Measurements from ENCODE around the gene MICAL2. TPM values are rescaled to one million over a fixed set of nuclear protein-coding genes. Genes with fewer than 3 reads are reported as not detected.

The MICAL2 gene
- total RNA-seq, 1 donor from 2014 or later = 104 TPM

DNA sequence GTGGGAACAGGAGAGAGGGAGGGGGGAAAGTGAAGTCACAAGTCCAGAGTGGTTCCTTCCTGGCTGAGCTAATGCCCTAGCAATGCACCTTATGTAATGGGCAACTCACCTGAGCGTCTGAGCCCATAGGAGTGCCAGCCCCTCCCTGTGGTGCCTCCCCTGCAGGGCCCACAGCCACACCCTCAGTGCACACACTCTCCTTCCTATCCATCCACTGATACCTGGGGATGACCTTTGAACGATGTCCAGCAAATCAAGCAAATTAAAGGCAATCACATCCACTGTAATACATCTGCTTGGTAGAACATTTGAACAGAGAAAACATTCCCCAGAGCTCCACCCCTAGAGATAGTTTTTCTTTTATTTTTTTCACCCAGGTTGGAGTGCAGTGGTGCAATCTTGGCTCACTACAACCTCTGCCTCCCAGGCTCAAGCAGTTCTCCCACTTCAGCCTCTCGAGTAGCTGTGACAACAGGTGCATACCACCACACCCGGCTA lies 19.6 kb upstream of the MICAL2 start:
- DNase-seq (ENCODE audit: low read depth) = no peak
- TF ChIP-seq, protein P1, sequence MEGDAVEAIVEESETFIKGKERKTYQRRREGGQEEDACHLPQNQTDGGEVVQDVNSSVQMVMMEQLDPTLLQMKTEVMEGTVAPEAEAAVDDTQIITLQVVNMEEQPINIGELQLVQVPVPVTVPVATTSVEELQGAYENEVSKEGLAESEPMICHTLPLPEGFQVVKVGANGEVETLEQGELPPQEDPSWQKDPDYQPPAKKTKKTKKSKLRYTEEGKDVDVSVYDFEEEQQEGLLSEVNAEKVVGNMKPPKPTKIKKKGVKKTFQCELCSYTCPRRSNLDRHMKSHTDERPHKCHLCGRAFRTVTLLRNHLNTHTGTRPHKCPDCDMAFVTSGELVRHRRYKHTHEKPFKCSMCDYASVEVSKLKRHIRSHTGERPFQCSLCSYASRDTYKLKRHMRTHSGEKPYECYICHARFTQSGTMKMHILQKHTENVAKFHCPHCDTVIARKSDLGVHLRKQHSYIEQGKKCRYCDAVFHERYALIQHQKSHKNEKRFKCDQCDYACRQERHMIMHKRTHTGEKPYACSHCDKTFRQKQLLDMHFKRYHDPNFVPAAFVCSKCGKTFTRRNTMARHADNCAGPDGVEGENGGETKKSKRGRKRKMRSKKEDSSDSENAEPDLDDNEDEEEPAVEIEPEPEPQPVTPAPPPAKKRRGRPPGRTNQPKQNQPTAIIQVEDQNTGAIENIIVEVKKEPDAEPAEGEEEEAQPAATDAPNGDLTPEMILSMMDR (conservative IDR thresholded peaks at IDR 0.05; ENCODE audit: low read depth, low read length) = no peak

DNA sequence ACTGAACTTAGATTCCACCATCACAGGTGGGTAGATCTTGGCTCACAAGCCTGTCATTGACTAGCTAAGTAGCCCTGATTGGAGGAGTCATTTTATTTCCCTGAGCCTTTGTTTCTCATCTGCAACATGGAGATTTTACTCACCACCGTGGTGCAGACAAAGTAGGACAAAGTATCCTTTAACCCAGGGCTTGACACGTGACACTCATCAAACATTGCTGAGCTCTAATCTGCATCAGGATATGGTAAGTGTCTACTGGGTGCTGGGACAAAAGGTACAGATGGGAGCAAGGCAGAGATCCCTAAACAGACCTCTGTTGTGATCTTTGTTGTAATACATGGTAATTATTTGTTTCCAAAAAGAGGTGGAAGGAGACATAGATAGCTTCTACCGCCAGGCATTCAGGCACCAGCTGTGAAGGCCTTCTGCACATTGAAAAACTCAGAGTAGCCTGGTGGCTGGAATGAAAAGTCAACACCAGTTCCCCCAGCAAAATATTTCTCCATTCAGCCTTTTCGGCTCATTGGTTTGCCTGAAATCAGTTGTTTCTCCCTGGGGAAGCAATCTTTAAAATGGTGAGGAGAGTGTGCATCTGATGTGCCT lies 18.3 kb upstream of the MICAL2 start:
- no peak for DNase-seq (ENCODE audit: low read depth)
- H3K4me3 ChIP-seq (ENCODE audit: low read depth, low read length) = no peak overlapping the region

More for the DNA sequence above, 19.6 kb upstream of the MICAL2 start:
- H3K4me3 ChIP-seq (ENCODE audit: low read depth, low read length) = no peak overlapping the region

DNA sequence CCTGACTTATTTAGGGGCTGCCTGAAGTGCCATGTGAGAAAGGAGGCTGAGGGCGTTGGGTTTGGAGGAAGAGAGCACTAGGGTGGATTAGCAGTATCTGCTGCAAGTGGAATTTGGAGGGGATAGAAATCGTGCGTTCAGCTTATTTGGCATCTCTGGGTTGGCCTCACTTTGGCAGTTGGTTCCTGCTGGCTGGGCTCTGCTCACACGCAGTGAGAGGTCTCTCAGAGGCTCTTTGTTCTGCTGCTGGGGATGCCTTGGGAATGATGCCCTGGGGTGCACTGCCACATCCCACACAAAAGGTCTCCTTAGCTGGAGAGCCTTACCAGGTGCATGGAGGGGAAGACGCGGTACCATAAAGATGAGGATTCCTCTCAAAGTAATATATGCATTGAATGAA lies 17.7 kb upstream of the MICAL2 start:
- TF ChIP-seq, protein P1 (conservative IDR thresholded peaks at IDR 0.05; ENCODE audit: low read depth, low read length) = no peak
- no peak for DNase-seq (ENCODE audit: low read depth)
- H3K4me3 ChIP-seq (ENCODE audit: low read depth, low read length) = no peak overlapping the region

More for the DNA sequence above, 18.3 kb upstream of the MICAL2 start:
- TF ChIP-seq, protein P1 (conservative IDR thresholded peaks at IDR 0.05; ENCODE audit: low read depth, low read length) = no peak

DNA sequence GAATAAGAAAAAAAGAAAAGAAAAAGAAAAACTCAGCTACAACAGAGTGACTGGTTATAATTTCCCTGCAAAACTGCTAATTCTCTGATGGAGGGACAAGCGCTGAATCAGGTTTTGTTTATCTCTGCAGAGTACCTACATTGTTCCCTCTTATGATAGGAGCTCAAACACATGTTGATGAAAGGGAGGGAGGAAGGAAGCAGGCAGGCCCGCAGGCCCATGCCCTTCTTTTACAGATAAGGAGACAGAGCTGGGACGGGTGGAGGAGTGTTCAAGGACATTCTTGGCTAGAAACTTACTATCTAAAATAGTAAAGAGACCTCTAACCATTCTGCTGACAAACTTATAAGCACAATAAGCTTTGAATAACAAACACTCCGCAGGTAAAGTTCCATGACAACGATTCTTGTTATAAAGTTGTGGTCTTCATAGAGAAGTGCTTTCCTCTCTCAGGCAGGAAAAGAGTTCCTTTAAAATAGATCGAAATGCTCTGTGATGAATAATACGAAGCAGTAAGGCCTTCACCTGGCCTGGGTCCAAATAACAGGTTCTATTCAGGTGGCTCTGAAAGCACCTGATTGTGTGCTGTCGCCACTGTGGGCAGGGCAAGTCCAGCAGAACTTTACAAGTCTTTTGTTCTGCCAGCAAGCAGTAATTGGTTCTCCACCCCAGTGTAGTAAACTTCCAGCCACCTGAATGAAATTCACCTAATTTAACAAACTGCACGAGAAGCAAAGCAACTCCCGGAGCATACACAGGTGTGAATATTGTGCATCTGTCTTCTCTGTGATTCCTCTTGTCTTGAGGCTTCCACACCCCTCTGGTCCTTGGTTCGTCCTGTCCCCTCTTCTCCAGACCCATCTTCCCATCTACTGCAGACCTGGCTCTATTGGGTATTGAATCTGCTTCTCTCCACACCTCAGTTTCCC lies 15.3 kb upstream of the MICAL2 start:
- TF ChIP-seq, protein P1 (conservative IDR thresholded peaks at IDR 0.05; ENCODE audit: low read depth, low read length) = no peak
- DNase-seq (ENCODE audit: low read depth) = no peak

DNA sequence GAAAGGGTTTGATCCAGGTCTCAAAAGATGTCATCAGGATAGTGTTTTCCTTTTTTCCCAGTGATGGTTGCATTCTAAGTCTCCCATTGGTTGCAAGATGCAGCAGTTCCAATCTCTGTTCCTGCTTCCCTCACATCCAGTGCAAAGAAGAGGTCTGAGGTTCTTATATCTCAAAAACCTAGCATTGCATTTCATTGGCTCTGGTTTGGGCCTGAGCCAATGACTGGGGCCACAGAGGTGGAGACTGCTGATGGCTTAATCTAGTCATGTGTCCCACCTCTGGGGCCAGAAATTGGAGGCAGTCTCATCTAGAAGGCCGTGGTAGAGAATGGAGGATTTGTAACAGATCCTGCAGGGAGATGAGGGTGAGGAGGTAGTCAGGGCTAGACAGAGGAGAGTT lies 13.2 kb upstream of the MICAL2 start:
- TF ChIP-seq, protein P1 (conservative IDR thresholded peaks at IDR 0.05; ENCODE audit: low read depth, low read length) = no peak
- DNase-seq (ENCODE audit: low read depth) = no peak
- no peak overlapping the region for H3K4me3 ChIP-seq (ENCODE audit: low read depth, low read length)

More for the DNA sequence above, 15.3 kb upstream of the MICAL2 start:
- H3K4me3 ChIP-seq (ENCODE audit: low read depth, low read length) = no peak overlapping the region

DNA sequence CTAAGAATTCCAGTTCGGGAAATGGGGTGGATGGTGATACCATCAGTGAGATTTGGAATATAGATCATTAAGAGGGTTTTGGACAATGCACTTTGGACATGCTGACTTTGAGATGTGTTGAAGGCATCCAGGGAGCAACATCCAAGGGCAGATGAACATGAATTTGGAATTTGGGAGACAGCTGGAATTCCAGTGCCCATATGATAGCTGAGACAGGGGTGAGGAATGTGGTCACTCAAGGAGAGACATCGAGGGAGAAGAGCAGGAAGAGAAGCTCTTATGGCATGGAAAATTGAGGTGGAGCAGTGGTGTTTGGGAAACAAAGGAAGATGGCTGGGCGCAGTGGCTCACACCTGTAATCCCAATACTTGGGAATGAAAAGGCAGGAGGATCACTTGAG lies 11.8 kb upstream of the MICAL2 start:
- no peak for DNase-seq (ENCODE audit: low read depth)
- H3K4me3 ChIP-seq (ENCODE audit: low read depth, low read length) = no peak overlapping the region
- TF ChIP-seq, protein P1 (conservative IDR thresholded peaks at IDR 0.05; ENCODE audit: low read depth, low read length) = no peak
